GM18511 (cell line): ENCODE results near the gene NACC1.

Experiments
- ATAC-seq: cut with Tn5 transposase; IDR thresholded peaks from one replicate; pipeline ENCODE4 v1.9.1; 2021; ENCODE audit warnings: mild to moderate bottlenecking, moderate library complexity; ENCODE audit not compliant: unreplicated experiment

Gene NACC1

GRCh38 chr19:13118424-13119193 is 545 bp downstream of the NACC1 start:
- no peak for ATAC-seq

GRCh38 chr19:13119627-13120026 is 1.6 kb downstream of the NACC1 start:
- ATAC-seq = no peak

- no peak for ATAC-seq
These were observed 2.0 kb downstream of the NACC1 start for GRCh38 chr19:13120031-13120430.

- no peak for ATAC-seq
These were observed 2.8 kb downstream of the NACC1 start for GRCh38 chr19:13120817-13121216.

GRCh38 chr19:13121551-13122274 is 3.6 kb downstream of the NACC1 start:
- no peak for ATAC-seq

GRCh38 chr19:13122275-13122878 is 4.3 kb downstream of the NACC1 start:
- no peak for ATAC-seq

GRCh38 chr19:13122980-13123957 is 5.2 kb downstream of the NACC1 start:
- no peak for ATAC-seq

GRCh38 chr19:13127051-13127450 is 9.0 kb downstream of the NACC1 start:
- ATAC-seq = no peak

GRCh38 chr19:13127811-13128575 is 9.9 kb downstream of the NACC1 start:
- ATAC-seq = no peak

- no peak for ATAC-seq
These were observed 10.5 kb downstream of the NACC1 start for GRCh38 chr19:13128583-13128982.

- no peak for ATAC-seq
These were observed 11.3 kb downstream of the NACC1 start for GRCh38 chr19:13129384-13129783.

- no peak for ATAC-seq
These were observed 12.9 kb downstream of the NACC1 start for GRCh38 chr19:13130886-13131490.

GRCh38 chr19:13132471-13133180 is 14.6 kb downstream of the NACC1 start:
- ATAC-seq = no peak

- no peak for ATAC-seq
These were observed 15.3 kb downstream of the NACC1 start for GRCh38 chr19:13133241-13133870.

GRCh38 chr19:13134626-13135025 is 16.6 kb downstream of the NACC1 start:
- ATAC-seq = no peak

- no peak for ATAC-seq
These were observed 17.3 kb downstream of the NACC1 start for GRCh38 chr19:13135068-13136062.

GRCh38 chr19:13137290-13137794 is 19.3 kb downstream of the NACC1 start:
- ATAC-seq = no peak
